Hepatocyte (in vitro differentiated cells): ENCODE results near the gene CDK18. TPM values are rescaled to one million over a fixed set of nuclear protein-coding genes. Genes with fewer than 3 reads are reported as not detected.

ENCODE experiments used
- DNase-seq: peaks from one replicate; pipeline ENCODE4 v3.0.0-alpha.2; 2016; ENCODE audit warnings: low spot score
- H2AFZ ChIP-seq: fragments of 200-600 bp; sonication (generic); 2 replicates; pipeline ENCODE4 v1.6.0; 2016; ENCODE audit warnings: antibody characterized with exemption, mild to moderate bottlenecking
- H3K27ac ChIP-seq: fragments of 200-600 bp; sonication (generic); 2 replicates; pipeline ENCODE4 v1.5.1; 2016; ENCODE audit warnings: mild to moderate bottlenecking
- H3K27me3 ChIP-seq: fragments of 200-600 bp; sonication (generic); 2 replicates; pipeline ENCODE4 v1.6.1; 2016
- H3K36me3 ChIP-seq: fragments of 200-600 bp; sonication (generic); replicated peaks from 2 replicates; pipeline ENCODE4 v1.5.1; 2016; ENCODE audit warnings: low read depth; ENCODE audit not compliant: insufficient read depth
- H3K4me1 ChIP-seq: fragments of 200-600 bp; sonication (generic); 2 replicates; pipeline ENCODE4 v1.5.1; 2016; ENCODE audit warnings: mild to moderate bottlenecking, moderate library complexity; ENCODE audit not compliant: insufficient read depth
- H3K4me2 ChIP-seq: fragments of 200-600 bp; sonication (generic); 2 replicates; pipeline ENCODE4 v1.6.0; 2016
- H3K4me3 ChIP-seq: fragments of 200-600 bp; sonication (generic); 2 replicates; pipeline ENCODE4 v1.5.1; 2016; ENCODE audit warnings: mild to moderate bottlenecking
- H3K79me2 ChIP-seq: fragments of 200-600 bp; sonication (generic); 2 replicates; pipeline ENCODE4 v1.6.0; 2017; ENCODE audit warnings: mild to moderate bottlenecking
- H3K9me2 ChIP-seq: fragments of 200-600 bp; sonication (generic); replicated peaks from 2 replicates; pipeline ENCODE4 v1.6.0; 2017; ENCODE audit warnings: mild to moderate bottlenecking; ENCODE audit not compliant: insufficient read depth
- H3K9me3 ChIP-seq: fragments of 200-600 bp; sonication (generic); 2 replicates; pipeline ENCODE4 v1.5.1; 2016; ENCODE audit warnings: low read depth, mild to moderate bottlenecking
- H4K20me1 ChIP-seq: fragments of 200-600 bp; sonication (generic); 2 replicates; pipeline ENCODE4 v1.6.0; 2016; ENCODE audit warnings: mild to moderate bottlenecking; ENCODE audit not compliant: insufficient read depth, poor library complexity, severe bottlenecking
- CTCF ChIP-seq: fragments of 200-600 bp; sonication (generic); IDR thresholded peaks from 2 replicates; pipeline ENCODE4 v1.5.1; 2016; ENCODE audit warnings: antibody characterized with exemption, mild to moderate bottlenecking; ENCODE audit not compliant: poor library complexity
- EZH2 ChIP-seq: fragments of 200-600 bp; sonication (generic); IDR thresholded peaks from 2 replicates; pipeline ENCODE4 v1.6.1; 2016; ENCODE audit warnings: antibody characterized with exemption, mild to moderate bottlenecking, borderline replicate concordance
- EZH2phosphoT487 ChIP-seq: fragments of 200-600 bp; sonication (generic); IDR thresholded peaks from one replicate; pipeline ENCODE4 v1.6.1; 2018; ENCODE audit warnings: antibody characterized with exemption, mild to moderate bottlenecking, low read depth, moderate library complexity; ENCODE audit not compliant: unreplicated experiment, severe bottlenecking
- WGBS: methylation state at CpG from one replicate; pipeline ENCODE4 v1.1.6; 2016; ENCODE audit warnings: low lambda C conversion rate; ENCODE audit errors: missing lambda C conversion rate; 5-methylcytosine and 5-hydroxymethylcytosine counted together
- polyA plus RNA-seq: library from polyadenylated mRNA; unstranded; fragments of >200 nt; fragmentation: Nextera tagmentation; extraction: Ambion mirVana; gene quantifications from 2 replicates; pipeline ENCODE4 v1.2.1, GENCODE V29; 2016
- total RNA-seq: library from RNA; depleted of rRNA; stranded (reverse); fragments of >200 nt; gene quantifications from 2 replicates; pipeline ENCODE4 v1.2.3, GENCODE V29; 2014

Gene CDK18
- total and polyA plus RNA-seq, 2 experiments from 2014 or later = 8.0 to 16.7 TPM

GRCh38 chr1:205512059-205513045, 7.9 kb downstream of the CDK18 start:
- Histone ChIP-seq H2AFZ (no peak overlapping the region), H3K4me2 (no peak overlapping the region), H3K79me2 (peaks cover 3% of the 10 kb centered on the region), H3K4me3 (no peak overlapping the region), H3K27me3 (no peaks in the 10 kb centered on the region), H3K9me3 (no peaks in the 10 kb centered on the region), H3K4me1 (no peaks in the 10 kb centered on the region), H4K20me1 (no peaks in the 10 kb centered on the region), H3K36me3 (no peaks in the 10 kb centered on the region), H3K9me2 (no peaks in the 10 kb centered on the region), H3K27ac (no peak overlapping the region)
- WGBS = 79% methylated on average over 13 of the region's 13 CpGs
- no peak for TF ChIP-seq CTCF
- no peak for TF ChIP-seq EZH2phosphoT487
- DNase-seq = no peak

- H3K79me2 ChIP-seq = no peaks in the 10 kb centered on the region
- H3K9me3 ChIP-seq = no peaks in the 10 kb centered on the region
- H2AFZ ChIP-seq = no peak overlapping the region
- no peaks in the 10 kb centered on the region for H3K27me3 ChIP-seq
- H3K4me1 ChIP-seq = no peaks in the 10 kb centered on the region
- H3K36me3 ChIP-seq = no peaks in the 10 kb centered on the region
- no peak for DNase-seq
- H3K27ac ChIP-seq = no peak overlapping the region
- H4K20me1 ChIP-seq = no peaks in the 10 kb centered on the region
- no peak for TF ChIP-seq EZH2
- TF ChIP-seq EZH2phosphoT487 = no peak
- TF ChIP-seq CTCF = no peak
- WGBS = 79% methylated on average over 5 of the region's 5 CpGs
- no peak overlapping the region for H3K4me3 ChIP-seq
- H3K4me2 ChIP-seq = no peak overlapping the region
- no peaks in the 10 kb centered on the region for H3K9me2 ChIP-seq
Measured at GRCh38 chr1:205513774-205514173, 9.3 kb downstream of the CDK18 start.

- no peak overlapping the region for H3K27ac ChIP-seq
- no peak overlapping the region for H2AFZ ChIP-seq
- H3K4me1 ChIP-seq = peaks cover 4% of the 10 kb centered on the region
Measured at GRCh38 chr1:205514211-205515142, 10.0 kb downstream of the CDK18 start.

More at GRCh38 chr1:205514211-205515142, 10.0 kb downstream of the CDK18 start:
- H3K27me3 ChIP-seq = no peaks in the 10 kb centered on the region
- TF ChIP-seq CTCF (no peak), EZH2 (no peak), EZH2phosphoT487 (no peak)
- H3K4me3 ChIP-seq = no peak overlapping the region
- WGBS = 95% methylated on average over 7 of the region's 7 CpGs
- H3K9me2 ChIP-seq = no peaks in the 10 kb centered on the region
- H3K79me2 ChIP-seq = no peaks in the 10 kb centered on the region
- H3K9me3 ChIP-seq = no peaks in the 10 kb centered on the region
- no peak for DNase-seq
- no peaks in the 10 kb centered on the region for H4K20me1 ChIP-seq
- no peak overlapping the region for H3K4me2 ChIP-seq
- no peaks in the 10 kb centered on the region for H3K36me3 ChIP-seq
